Measurements from ENCODE around the gene EVX2.

Gene EVX2

DNA sequence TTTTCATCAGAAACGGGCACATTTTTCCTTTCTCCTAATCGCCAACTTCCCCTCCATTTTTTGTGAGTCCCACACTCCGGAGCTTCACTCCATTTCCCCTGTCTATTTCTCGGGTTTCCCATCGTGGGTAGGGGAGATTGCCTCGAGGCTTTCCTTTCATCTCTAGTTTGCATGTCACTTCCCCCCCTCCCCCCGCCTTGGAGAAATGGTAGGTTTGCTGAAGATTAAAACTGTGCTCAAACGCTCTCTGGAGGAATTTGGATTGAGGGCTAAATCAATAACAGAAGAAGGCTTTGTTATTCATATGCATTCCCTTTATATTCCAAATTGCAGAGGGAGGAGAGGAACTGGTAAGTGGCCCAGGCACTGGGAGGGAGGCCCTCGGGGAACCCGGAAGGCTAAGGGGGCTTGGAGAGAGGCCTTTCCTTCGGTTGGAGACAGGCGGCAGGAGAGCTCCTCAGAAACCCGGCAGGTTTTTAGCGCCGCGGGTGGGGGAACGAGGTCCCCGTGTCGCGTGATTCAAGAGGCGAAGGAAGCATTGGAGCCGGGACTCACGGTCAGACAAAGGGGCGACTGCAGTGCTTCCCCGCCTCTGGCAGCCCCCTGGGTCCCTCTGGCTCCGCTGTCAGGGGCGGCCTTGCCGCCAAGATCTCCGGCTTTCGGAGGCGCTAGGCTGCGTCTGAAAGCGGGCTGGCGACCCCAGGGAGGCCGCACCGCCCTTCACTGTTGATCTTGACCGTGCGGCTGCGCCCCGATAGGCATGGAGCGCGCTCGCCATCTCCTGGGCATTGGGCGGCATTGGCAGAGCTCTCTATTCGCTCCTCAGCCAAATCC is 13.4 kb upstream of the EVX2 start (continued):
- TF ChIP-seq, protein P1, sequence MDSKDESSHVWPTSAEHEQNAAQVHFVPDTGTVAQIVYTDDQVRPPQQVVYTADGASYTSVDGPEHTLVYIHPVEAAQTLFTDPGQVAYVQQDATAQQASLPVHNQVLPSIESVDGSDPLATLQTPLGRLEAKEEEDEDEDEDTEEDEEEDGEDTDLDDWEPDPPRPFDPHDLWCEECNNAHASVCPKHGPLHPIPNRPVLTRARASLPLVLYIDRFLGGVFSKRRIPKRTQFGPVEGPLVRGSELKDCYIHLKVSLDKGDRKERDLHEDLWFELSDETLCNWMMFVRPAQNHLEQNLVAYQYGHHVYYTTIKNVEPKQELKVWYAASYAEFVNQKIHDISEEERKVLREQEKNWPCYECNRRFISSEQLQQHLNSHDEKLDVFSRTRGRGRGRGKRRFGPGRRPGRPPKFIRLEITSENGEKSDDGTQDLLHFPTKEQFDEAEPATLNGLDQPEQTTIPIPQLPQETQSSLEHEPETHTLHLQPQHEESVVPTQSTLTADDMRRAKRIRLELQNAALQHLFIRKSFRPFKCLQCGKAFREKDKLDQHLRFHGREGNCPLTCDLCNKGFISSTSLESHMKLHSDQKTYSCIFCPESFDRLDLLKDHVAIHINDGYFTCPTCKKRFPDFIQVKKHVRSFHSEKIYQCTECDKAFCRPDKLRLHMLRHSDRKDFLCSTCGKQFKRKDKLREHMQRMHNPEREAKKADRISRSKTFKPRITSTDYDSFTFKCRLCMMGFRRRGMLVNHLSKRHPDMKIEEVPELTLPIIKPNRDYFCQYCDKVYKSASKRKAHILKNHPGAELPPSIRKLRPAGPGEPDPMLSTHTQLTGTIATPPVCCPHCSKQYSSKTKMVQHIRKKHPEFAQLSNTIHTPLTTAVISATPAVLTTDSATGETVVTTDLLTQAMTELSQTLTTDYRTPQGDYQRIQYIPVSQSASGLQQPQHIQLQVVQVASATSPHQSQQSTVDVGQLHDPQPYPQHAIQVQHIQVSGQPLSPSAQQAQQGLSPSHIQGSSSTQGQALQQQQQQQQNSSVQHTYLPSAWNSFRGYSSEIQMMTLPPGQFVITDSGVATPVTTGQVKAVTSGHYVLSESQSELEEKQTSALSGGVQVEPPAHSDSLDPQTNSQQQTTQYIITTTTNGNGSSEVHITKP (tag by site-specific recombination; IDR thresholded peaks at IDR 0.05), result peak; percentile 57
- TF ChIP-seq GLIS1 (tag by site-specific recombination; IDR thresholded peaks at IDR 0.05), result peak; percentile 65
- 0 out of 2 replicates have a peak, but pooled peaks have one; percentile 36 for TF ChIP-seq IKZF3 (tag by site-specific recombination; IDR thresholded peaks at IDR 0.05)
- TF ChIP-seq, protein P2, sequence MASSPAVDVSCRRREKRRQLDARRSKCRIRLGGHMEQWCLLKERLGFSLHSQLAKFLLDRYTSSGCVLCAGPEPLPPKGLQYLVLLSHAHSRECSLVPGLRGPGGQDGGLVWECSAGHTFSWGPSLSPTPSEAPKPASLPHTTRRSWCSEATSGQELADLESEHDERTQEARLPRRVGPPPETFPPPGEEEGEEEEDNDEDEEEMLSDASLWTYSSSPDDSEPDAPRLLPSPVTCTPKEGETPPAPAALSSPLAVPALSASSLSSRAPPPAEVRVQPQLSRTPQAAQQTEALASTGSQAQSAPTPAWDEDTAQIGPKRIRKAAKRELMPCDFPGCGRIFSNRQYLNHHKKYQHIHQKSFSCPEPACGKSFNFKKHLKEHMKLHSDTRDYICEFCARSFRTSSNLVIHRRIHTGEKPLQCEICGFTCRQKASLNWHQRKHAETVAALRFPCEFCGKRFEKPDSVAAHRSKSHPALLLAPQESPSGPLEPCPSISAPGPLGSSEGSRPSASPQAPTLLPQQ (tag by site-specific recombination; IDR thresholded peaks at IDR 0.05), result 0 out of 2 replicates have a peak, but pooled peaks have one; percentile 29
- TF ChIP-seq GLIS2 (tag by site-specific recombination; IDR thresholded peaks at IDR 0.05), result peak; percentile 95
- TF ChIP-seq, protein P3, sequence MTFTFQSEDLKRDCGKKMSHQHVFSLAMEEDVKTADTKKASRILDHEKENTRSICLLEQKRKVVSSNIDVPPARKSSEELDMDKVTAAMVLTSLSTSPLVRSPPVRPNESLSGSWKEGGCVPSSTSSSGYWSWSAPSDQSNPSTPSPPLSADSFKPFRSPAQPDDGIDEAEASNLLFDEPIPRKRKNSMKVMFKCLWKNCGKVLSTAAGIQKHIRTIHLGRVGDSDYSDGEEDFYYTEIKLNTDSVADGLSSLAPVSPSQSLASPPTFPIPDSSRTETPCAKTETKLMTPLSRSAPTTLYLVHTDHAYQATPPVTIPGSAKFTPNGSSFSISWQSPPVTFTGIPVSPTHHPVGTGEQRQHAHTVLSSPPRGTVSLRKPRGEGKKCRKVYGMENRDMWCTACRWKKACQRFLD (tag by site-specific recombination; IDR thresholded peaks at IDR 0.05), result no peak
- peak; percentile 58 for TF ChIP-seq ZXDB (tag by site-specific recombination; IDR thresholded peaks at IDR 0.05)
- TF ChIP-seq SP7 (tag by site-specific recombination; IDR thresholded peaks at IDR 0.05), result peak; percentile 27; the same call in 1 of the 2 replicates
- TF ChIP-seq SCRT2 (tag by site-specific recombination; IDR thresholded peaks at IDR 0.05), result peak; percentile 81

DNA sequence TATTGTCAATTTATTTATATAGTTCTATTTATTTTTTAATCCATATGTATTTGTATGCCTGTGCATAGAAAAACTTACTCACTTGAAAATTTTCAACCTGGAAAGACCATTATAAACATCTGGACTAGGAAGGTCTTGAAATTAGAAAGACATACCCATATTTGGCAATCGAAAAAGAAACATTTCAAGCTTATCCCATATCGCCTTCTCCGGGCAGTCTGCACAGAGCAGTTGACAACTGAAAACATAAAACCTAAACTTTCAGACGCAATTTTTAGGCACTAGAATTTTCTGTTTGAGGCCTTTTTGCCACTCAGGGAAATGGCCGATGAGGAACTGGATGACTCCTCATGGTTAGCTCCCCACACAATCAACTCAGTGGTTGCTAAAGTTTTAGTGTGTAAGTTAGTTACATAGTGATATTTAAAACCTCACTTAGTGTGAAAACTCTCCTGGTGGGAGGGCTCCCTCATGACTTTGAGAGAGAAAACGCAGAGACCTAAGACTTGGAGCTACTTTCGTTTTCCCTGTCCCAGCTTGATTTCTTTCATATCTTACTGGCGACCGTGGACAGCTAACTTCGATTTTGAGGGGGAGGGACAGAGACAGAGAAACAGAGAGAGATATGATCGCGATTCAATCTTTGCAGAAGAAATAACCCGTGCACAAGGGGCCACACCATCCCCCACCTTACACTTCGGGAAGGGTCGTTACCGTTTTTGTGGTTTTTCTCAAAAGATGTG is 12.7 kb upstream of the EVX2 start:
- ChIA-PET POLR2A (interaction anchor here (2.1 to 6.7 kb wide), 2 partner anchors 9 to 12 kb away, joined by 10 to 75 read pairs; partner anchors contain the start of gene HOXD11), CTCF (interaction anchor here (0.5 to 4.3 kb wide), 31 partner anchors 10 to 1958 kb away, joined by 3 to 33 read pairs (median 5); no protein-coding TSS in a partner anchor)
- H3K27ac ChIP-seq (ENCODE audit: extremely low read depth, low read depth, low read length), result peak overlapping the region; percentile 85
- TF ChIP-seq ZNF776 (tag by site-specific recombination; IDR thresholded peaks at IDR 0.05; ENCODE audit: borderline replicate concordance) (no peak), ZNF521 (tag by site-specific recombination; IDR thresholded peaks at IDR 0.05) (no peak), ZNF610 (tag by site-specific recombination; IDR thresholded peaks at IDR 0.05; ENCODE audit: borderline replicate concordance) (no peak), ZNF76 (tag by site-specific recombination; IDR thresholded peaks at IDR 0.05; ENCODE audit: borderline replicate concordance, low read depth) (no peak), ZNF426 (tag by site-specific recombination; IDR thresholded peaks at IDR 0.05) (no peak), ZNF548 (tag by site-specific recombination; IDR thresholded peaks at IDR 0.05) (no peak)
- TF ChIP-seq, protein P4, sequence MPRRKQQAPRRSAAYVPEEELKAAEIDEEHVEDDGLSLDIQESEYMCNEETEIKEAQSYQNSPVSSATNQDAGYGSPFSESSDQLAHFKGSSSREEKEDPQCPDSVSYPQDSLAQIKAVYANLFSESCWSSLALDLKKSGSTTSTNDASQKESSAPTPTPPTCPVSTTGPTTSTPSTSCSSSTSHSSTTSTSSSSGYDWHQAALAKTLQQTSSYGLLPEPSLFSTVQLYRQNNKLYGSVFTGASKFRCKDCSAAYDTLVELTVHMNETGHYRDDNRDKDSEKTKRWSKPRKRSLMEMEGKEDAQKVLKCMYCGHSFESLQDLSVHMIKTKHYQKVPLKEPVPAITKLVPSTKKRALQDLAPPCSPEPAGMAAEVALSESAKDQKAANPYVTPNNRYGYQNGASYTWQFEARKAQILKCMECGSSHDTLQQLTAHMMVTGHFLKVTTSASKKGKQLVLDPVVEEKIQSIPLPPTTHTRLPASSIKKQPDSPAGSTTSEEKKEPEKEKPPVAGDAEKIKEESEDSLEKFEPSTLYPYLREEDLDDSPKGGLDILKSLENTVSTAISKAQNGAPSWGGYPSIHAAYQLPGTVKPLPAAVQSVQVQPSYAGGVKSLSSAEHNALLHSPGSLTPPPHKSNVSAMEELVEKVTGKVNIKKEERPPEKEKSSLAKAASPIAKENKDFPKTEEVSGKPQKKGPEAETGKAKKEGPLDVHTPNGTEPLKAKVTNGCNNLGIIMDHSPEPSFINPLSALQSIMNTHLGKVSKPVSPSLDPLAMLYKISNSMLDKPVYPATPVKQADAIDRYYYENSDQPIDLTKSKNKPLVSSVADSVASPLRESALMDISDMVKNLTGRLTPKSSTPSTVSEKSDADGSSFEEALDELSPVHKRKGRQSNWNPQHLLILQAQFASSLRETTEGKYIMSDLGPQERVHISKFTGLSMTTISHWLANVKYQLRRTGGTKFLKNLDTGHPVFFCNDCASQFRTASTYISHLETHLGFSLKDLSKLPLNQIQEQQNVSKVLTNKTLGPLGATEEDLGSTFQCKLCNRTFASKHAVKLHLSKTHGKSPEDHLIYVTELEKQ (tag by site-specific recombination; IDR thresholded peaks at IDR 0.05; ENCODE audit: borderline replicate concordance), result no peak
- TF ChIP-seq, protein P1 (tag by site-specific recombination; IDR thresholded peaks at IDR 0.05), result peak; percentile 98; the same call in 1 of the 2 replicates
- TF ChIP-seq, protein P5, sequence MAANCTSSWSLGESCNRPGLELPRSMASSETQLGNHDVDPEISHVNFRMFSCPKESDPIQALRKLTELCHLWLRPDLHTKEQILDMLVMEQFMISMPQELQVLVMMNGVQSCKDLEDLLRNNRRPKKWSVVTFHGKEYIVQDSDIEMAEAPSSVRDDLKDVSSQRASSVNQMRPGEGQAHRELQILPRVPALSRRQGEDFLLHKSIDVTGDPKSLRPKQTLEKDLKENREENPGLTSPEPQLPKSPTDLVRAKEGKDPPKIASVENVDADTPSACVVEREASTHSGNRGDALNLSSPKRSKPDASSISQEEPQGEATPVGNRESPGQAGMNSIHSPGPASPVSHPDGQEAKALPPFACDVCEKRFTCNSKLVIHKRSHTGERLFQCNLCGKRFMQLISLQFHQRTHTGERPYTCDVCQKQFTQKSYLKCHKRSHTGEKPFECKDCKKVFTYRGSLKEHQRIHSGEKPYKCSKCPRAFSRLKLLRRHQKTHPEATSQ (tag by site-specific recombination; IDR thresholded peaks at IDR 0.05), result no peak

More for the DNA sequence above, 12.7 kb upstream of the EVX2 start:
- no peaks in the 10 kb centered on the region for H3K9me3 ChIP-seq (ENCODE audit: control insufficient read depth, insufficient read depth, low read depth, low read length)
- H3K36me3 ChIP-seq (ENCODE audit: control insufficient read depth in 2 of 2, insufficient read depth in 1 of 2, low read length in 2 of 2), result peaks cover 0 to 16% of the 10 kb centered on the region in 2 experiments; a peak in 1 of 3 replicates
- peaks cover 6% of the 10 kb centered on the region for H3K4me1 ChIP-seq (ENCODE audit: control insufficient read depth, insufficient read depth, low read length)
- peak overlapping the region; percentile 49; the same call in 1 of the 2 replicates for H3K4me3 ChIP-seq (ENCODE audit: low read depth, low read length)
